T1000 (cell line): ENCODE results near the gene LRG1.

Experiments
- DNase-seq: peaks from one replicate; lab custom pipeline; 2025; ENCODE audit warnings: mixed read lengths; lab: John Stamatoyannopoulos, UW

Gene LRG1

GRCh38 chr19:4511300-4512054 is 28.4 kb downstream of the LRG1 start:
- DNase-seq: no peak

- no peak for DNase-seq
Measured at GRCh38 chr19:4510435-4511255, 29.2 kb downstream of the LRG1 start.

GRCh38 chr19:4508698-4509097 is 31.1 kb downstream of the LRG1 start:
- no peak for DNase-seq

- DNase-seq: no peak
Measured at GRCh38 chr19:4507804-4508203, 32.0 kb downstream of the LRG1 start.

- DNase-seq: no peak
Measured at GRCh38 chr19:4507150-4507452, 32.7 kb downstream of the LRG1 start.

- no peak for DNase-seq
Measured at GRCh38 chr19:4506449-4507149, 33.2 kb downstream of the LRG1 start.

GRCh38 chr19:4505570-4506448 is 34.0 kb downstream of the LRG1 start:
- DNase-seq: no peak

GRCh38 chr19:4504891-4505569 is 34.8 kb downstream of the LRG1 start:
- no peak for DNase-seq

- no peak for DNase-seq
Measured at GRCh38 chr19:4504297-4504701, 35.5 kb downstream of the LRG1 start.

- DNase-seq: no peak
Measured at GRCh38 chr19:4503825-4504170, 36.0 kb downstream of the LRG1 start.

- no peak for DNase-seq
Measured at GRCh38 chr19:4503132-4503824, 36.6 kb downstream of the LRG1 start.

GRCh38 chr19:4502282-4503131 is 37.3 kb downstream of the LRG1 start:
- no peak for DNase-seq

GRCh38 chr19:4501691-4502090 is 38.1 kb downstream of the LRG1 start:
- DNase-seq: no peak

GRCh38 chr19:4500841-4501591 is 38.8 kb downstream of the LRG1 start:
- DNase-seq: no peak

GRCh38 chr19:4499855-4500254 is 40.0 kb downstream of the LRG1 start:
- DNase-seq: no peak

GRCh38 chr19:4499318-4499717 is 40.5 kb downstream of the LRG1 start:
- DNase-seq: no peak

GRCh38 chr19:4498694-4499093 is 41.1 kb downstream of the LRG1 start:
- no peak for DNase-seq

- DNase-seq: no peak
Measured at GRCh38 chr19:4497770-4498389, 42.0 kb downstream of the LRG1 start.

GRCh38 chr19:4496304-4496703 is 43.5 kb downstream of the LRG1 start:
- no peak for DNase-seq
